ENCODE results near the gene P2RX5.

The P2RX5 gene

GRCh38 chr17:3692346-3692745 lies 3.6 kb downstream of the P2RX5 start:
- TF ChIP-seq CTCF (IDR thresholded peaks at IDR 0.05; ENCODE audit: low read depth, low read length, missing control alignments), result peak; percentile 8
- in situ Hi-C loops (cut with HindIII; ENCODE audit: low sequenced_read_pairs), result no loop called here
- no peak for DNase-seq (ENCODE audit: low read depth)
- H3K4me3 ChIP-seq (ENCODE audit: low read depth, low read length), result no peak overlapping the region

- in situ Hi-C loops (cut with HindIII; ENCODE audit: low sequenced_read_pairs), result no loop called here
- no peak overlapping the region for H3K4me3 ChIP-seq (ENCODE audit: low read depth, low read length)
- no peak for DNase-seq (ENCODE audit: low read depth)
- no peak for TF ChIP-seq CTCF (IDR thresholded peaks at IDR 0.05; ENCODE audit: low read depth, low read length, missing control alignments)
Observed at GRCh38 chr17:3691617-3692067, 4.3 kb downstream of the P2RX5 start.

GRCh38 chr17:3690094-3690715 lies 5.8 kb downstream of the P2RX5 start:
- no peak overlapping the region for H3K4me3 ChIP-seq (ENCODE audit: low read depth, low read length)
- no peak for TF ChIP-seq CTCF (IDR thresholded peaks at IDR 0.05; ENCODE audit: low read depth, low read length, missing control alignments)
- no peak for DNase-seq (ENCODE audit: low read depth)
- in situ Hi-C loops (cut with HindIII; ENCODE audit: low sequenced_read_pairs), result no loop called here

GRCh38 chr17:3689262-3690093 lies 6.5 kb downstream of the P2RX5 start:
- in situ Hi-C loops (cut with HindIII; ENCODE audit: low sequenced_read_pairs), result no loop called here
- no peak for TF ChIP-seq CTCF (IDR thresholded peaks at IDR 0.05; ENCODE audit: low read depth, low read length, missing control alignments)
- H3K4me3 ChIP-seq (ENCODE audit: low read depth, low read length), result no peak overlapping the region
- no peak for DNase-seq (ENCODE audit: low read depth)

GRCh38 chr17:3688852-3689261 lies 7.1 kb downstream of the P2RX5 start:
- H3K4me3 ChIP-seq (ENCODE audit: low read depth, low read length), result no peak overlapping the region
- in situ Hi-C loops (cut with HindIII; ENCODE audit: low sequenced_read_pairs), result no loop called here
- no peak for DNase-seq (ENCODE audit: low read depth)
- TF ChIP-seq CTCF (IDR thresholded peaks at IDR 0.05; ENCODE audit: low read depth, low read length, missing control alignments), result no peak

- no peak overlapping the region for H3K4me3 ChIP-seq (ENCODE audit: low read depth, low read length)
- in situ Hi-C loops (cut with HindIII; ENCODE audit: low sequenced_read_pairs), result no loop called here
- TF ChIP-seq CTCF (IDR thresholded peaks at IDR 0.05; ENCODE audit: low read depth, low read length, missing control alignments), result no peak
- no peak for DNase-seq (ENCODE audit: low read depth)
Observed at GRCh38 chr17:3688027-3688553, 7.9 kb downstream of the P2RX5 start.

Data from astrocyte of the cerebellum (primary cell).